Osteoblast (primary cell): ENCODE measurements around the gene SLC37A4. TPM values are rescaled to one million over a fixed set of nuclear protein-coding genes. Genes with fewer than 3 reads are reported as not detected.
"Not testable (repeated sequence)": the region's sequence is repeated elsewhere in the genome, so short reads cannot be mapped to it uniquely, and the experiment has no call there.

Experiments used
- DNase-seq: peaks from one replicate; pipeline ENCODE4 v3.0.0; 2011; ENCODE audit warnings: low spot score, mixed read lengths; ENCODE audit not compliant: insufficient read length; ENCODE audit errors: missing footprints
- H2AFZ ChIP-seq: 2 replicates; pipeline ENCODE4 v1.6.0; 2011; ENCODE audit warnings: mild to moderate bottlenecking, low read length
- H3K27ac ChIP-seq: 2 replicates; pipeline ENCODE4 v1.5.1; 2011; ENCODE audit warnings: mild to moderate bottlenecking, low read depth, low read length, moderate library complexity
- H3K27me3 ChIP-seq: 2 replicates; pipeline ENCODE4 v1.6.0; 2012; ENCODE audit warnings: mild to moderate bottlenecking, control low read depth, inconsistent platforms, low read length, moderate library complexity; ENCODE audit not compliant: insufficient read depth
- H3K36me3 ChIP-seq: 2 replicates; pipeline ENCODE4 v1.5.1; 2011; ENCODE audit warnings: mild to moderate bottlenecking, low read length, control low read depth, moderate library complexity; ENCODE audit not compliant: insufficient read depth
- H3K4me1 ChIP-seq: 2 replicates; pipeline ENCODE4 v1.5.1; 2011; ENCODE audit warnings: mild to moderate bottlenecking, low read length, control low read depth, moderate library complexity; ENCODE audit not compliant: insufficient read depth
- H3K4me2 ChIP-seq: 2 replicates; pipeline ENCODE4 v1.6.0; 2011; ENCODE audit warnings: mild to moderate bottlenecking, low read length; ENCODE audit not compliant: insufficient read depth
- H3K4me3 ChIP-seq: fragments of 200-600 bp; sonication (generic); 3 replicates; pipeline ENCODE4 v1.5.1; 2012; ENCODE audit warnings: mild to moderate bottlenecking, low read length, inconsistent platforms; ENCODE audit not compliant: insufficient read depth
- H3K79me2 ChIP-seq: 2 replicates; pipeline ENCODE4 v1.6.0; 2012; ENCODE audit warnings: mild to moderate bottlenecking, low read length, control low read depth, inconsistent platforms; ENCODE audit not compliant: insufficient read depth
- H3K9me3 ChIP-seq: 2 replicates; pipeline ENCODE4 v1.5.1; 2011; ENCODE audit warnings: low read depth, low read length, control low read depth
- H4K20me1 ChIP-seq: 2 replicates; pipeline ENCODE4 v1.6.0; 2012; ENCODE audit warnings: mild to moderate bottlenecking, low read length, control low read depth; ENCODE audit not compliant: insufficient read depth
- CTCF ChIP-seq: IDR thresholded peaks from 2 replicates; pipeline ENCODE4 v1.5.1; 2011; ENCODE audit warnings: mild to moderate bottlenecking, low read depth, low read length, moderate library complexity; ENCODE audit errors: extremely low read depth
- total RNA-seq: library from RNA; depleted of rRNA; stranded (reverse); fragments of >200 nt; gene quantifications from 2 replicates; pipeline ENCODE4 v1.2.3, GENCODE V29; 2012

Gene SLC37A4
- total RNA-seq, 1 donor: 14.8 TPM

GRCh38 chr11:119023741-119024140, 6.9 kb downstream of the SLC37A4 start:
- no peak overlapping the region for H3K4me2 ChIP-seq
- H3K79me2 ChIP-seq: peaks cover 41% of the 10 kb centered on the region
- H3K9me3 ChIP-seq: no peaks in the 10 kb centered on the region
- no peaks in the 10 kb centered on the region for H3K27me3 ChIP-seq
- peaks cover 17% of the 10 kb centered on the region for H4K20me1 ChIP-seq
- no peak overlapping the region for H2AFZ ChIP-seq
- TF ChIP-seq CTCF: no peak
- H3K4me1 ChIP-seq: peaks cover 8% of the 10 kb centered on the region
- no peak overlapping the region for H3K4me3 ChIP-seq
- H3K27ac ChIP-seq: no peak overlapping the region
- DNase-seq: no peak
- H3K36me3 ChIP-seq: peaks cover 38% of the 10 kb centered on the region

GRCh38 chr11:119021631-119022030, 9.0 kb downstream of the SLC37A4 start:
- peaks cover 17% of the 10 kb centered on the region for H4K20me1 ChIP-seq
- H3K27me3 ChIP-seq: no peaks in the 10 kb centered on the region
- H3K4me3 ChIP-seq: no peak overlapping the region
- H3K36me3 ChIP-seq: peaks cover 39% of the 10 kb centered on the region
- H3K4me2 ChIP-seq: no peak overlapping the region
- H3K79me2 ChIP-seq: peaks cover 57% of the 10 kb centered on the region
- no peak for TF ChIP-seq CTCF
- H2AFZ ChIP-seq: no peak overlapping the region
- H3K27ac ChIP-seq: no peak overlapping the region
- peaks cover 15% of the 10 kb centered on the region for H3K4me1 ChIP-seq
- DNase-seq: no peak
- H3K9me3 ChIP-seq: no peaks in the 10 kb centered on the region

GRCh38 chr11:119019996-119020395, 10.7 kb downstream of the SLC37A4 start:
- no peak for DNase-seq
- TF ChIP-seq CTCF: no peak
- Histone ChIP-seq H3K27me3 (no peaks in the 10 kb centered on the region), H3K4me1 (peaks cover 21% of the 10 kb centered on the region), H3K27ac (no peak overlapping the region), H3K4me3 (peak overlapping the region; percentile 99), H3K36me3 (peaks cover 51% of the 10 kb centered on the region), H3K79me2 (peaks cover 70% of the 10 kb centered on the region), H3K4me2 (peak overlapping the region; percentile 89), H3K9me3 (no peaks in the 10 kb centered on the region), H4K20me1 (peaks cover 17% of the 10 kb centered on the region), H2AFZ (no peak overlapping the region)

GRCh38 chr11:119018074-119018938, 12.4 kb downstream of the SLC37A4 start, which contains the start of the genes RPS25 and TRAPPC4:
Gene RPS25 (minus strand): TSS chr11:119018343. CDS start chr11:119018284, 59 bp downstream.
Gene TRAPPC4 (plus strand): TSS chr11:119018766. CDS start chr11:119018796, 30 bp downstream.
- Histone ChIP-seq H3K27me3 (no peaks in the 10 kb centered on the region), H4K20me1 (peaks cover 13% of the 10 kb centered on the region), H3K9me3 (no peaks in the 10 kb centered on the region), H3K36me3 (peaks cover 54% of the 10 kb centered on the region), H3K4me1 (peaks cover 21% of the 10 kb centered on the region), H2AFZ (peak within 1 kb of the TSS; percentile 99), H3K4me2 (peak within 1 kb of the TSS; percentile 89), H3K4me3 (peak within 1 kb of the TSS; percentile 99), H3K27ac (peak within 1 kb of the TSS; percentile 87), H3K79me2 (peaks cover 69% of the 10 kb centered on the region)
- peak; percentile 95 for DNase-seq
- no peak for TF ChIP-seq CTCF

DNA sequence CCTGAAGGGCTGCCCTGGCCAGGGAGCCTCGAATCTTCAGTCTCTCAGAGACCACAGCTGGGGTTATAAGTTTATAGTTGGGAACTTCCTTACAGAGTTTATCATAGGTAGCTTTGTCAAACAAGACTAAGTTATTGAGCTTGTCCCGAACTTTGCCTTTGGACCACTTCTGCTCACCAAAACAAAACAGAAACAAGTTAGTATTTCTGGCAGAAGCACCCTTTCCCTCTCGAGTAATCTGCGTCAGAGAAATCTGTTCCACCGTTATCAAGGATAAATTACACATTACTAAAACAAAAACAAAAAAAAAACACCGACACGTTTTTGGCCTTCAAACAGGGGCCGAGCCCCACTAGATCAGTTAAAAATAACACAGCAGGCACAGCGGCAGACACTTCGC, 13.3 kb downstream of the SLC37A4 start:
- Histone ChIP-seq H3K4me1 (peaks cover 21% of the 10 kb centered on the region), H3K4me3 (peak overlapping the region; percentile 99), H4K20me1 (peaks cover 13% of the 10 kb centered on the region), H3K36me3 (peaks cover 52% of the 10 kb centered on the region), H2AFZ (peak overlapping the region; percentile 99), H3K4me2 (peak overlapping the region; percentile 89), H3K79me2 (peaks cover 64% of the 10 kb centered on the region), H3K27ac (peak overlapping the region; percentile 87)
- not testable (repeated sequence) for H3K27me3 ChIP-seq, H3K9me3 ChIP-seq, DNase-seq
